GM10266 (cell line): Measurements from ENCODE around the gene TRPV4.

ENCODE experiments used
- DNase-seq: peaks from one replicate; pipeline ENCODE4 v3.0.0; 2012; ENCODE audit errors: extremely low spot score
- CTCF ChIP-seq: IDR thresholded peaks from 2 replicates; pipeline ENCODE4 v1.5.1; 2012; ENCODE audit warnings: mild to moderate bottlenecking, low read depth; ENCODE audit not compliant: control insufficient read depth, insufficient read depth; ENCODE audit errors: missing control alignments

The TRPV4 gene

GRCh38 chr12:109753054-109753401, 80.2 kb downstream of the TRPV4 start:
- TF ChIP-seq CTCF, result no peak

GRCh38 chr12:109752117-109753053, 80.8 kb downstream of the TRPV4 start:
- no peak for TF ChIP-seq CTCF
- DNase-seq, result no peak

More at GRCh38 chr12:109753054-109753401, 80.2 kb downstream of the TRPV4 start:
- DNase-seq, result no peak

DNA sequence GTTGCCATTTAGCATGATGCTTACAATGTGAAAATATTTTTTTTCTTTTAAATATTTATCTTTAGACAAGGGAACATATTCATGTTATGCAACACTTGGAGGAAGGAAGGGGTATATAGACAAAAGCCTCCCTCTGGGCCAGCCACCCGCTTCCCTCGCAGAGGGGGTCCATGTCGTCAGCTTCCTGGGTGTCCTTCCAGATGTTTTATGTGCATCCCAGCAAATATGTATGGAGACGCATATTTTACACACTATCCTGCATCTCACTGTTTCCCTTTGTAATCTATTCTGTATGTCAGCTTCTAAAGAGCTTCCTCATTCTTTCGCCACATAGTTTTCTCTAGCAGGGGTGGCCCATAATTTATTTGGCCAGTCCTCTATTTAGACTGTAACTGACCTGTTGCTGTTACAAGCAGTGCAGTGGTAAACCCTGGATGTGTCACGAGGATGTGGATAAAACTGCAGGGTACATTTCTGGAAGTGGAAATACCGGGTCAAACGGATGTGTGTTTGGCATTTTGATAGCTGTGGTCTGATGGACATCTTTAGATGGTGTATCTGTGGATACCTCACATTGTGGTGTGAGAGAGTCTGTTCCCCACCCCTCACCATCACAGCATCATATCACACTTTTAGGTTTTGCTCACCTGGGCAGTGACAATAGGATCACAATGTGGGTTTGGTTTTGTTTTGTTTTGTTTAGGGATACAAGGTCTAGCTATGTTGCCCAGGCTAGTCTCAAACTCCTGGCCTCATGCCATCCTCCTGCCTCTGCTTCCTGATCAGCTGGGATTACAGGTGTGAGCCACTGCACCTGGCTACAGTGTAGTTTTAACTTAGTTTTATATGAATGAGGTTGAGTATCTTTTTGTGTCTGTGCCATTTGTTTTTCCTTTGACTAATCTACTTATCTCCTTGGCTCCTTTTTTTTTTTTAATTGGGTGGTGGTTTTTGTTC, 87.9 kb downstream of the TRPV4 start:
- DNase-seq, result no peak
- no peak for TF ChIP-seq CTCF

DNA sequence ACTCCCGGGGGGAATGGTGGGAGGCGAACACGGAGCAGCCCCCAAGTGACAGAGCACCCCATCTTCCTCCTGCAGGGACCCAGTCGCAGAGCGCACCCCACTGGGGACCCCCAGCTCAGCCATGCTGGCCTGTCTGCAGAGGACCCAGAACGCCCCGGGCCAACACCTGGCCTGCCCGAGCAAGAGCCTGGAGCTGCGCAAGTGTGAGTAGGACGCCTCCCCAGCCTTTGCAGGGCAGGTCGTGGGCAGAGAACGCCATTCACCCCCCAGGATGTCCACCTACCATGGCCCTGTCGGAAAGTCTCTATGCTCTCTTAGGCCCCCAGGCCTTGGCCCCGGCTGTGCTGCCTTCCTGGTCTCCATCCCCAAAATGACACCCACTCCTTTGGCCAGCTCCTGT, 89.2 kb downstream of the TRPV4 start:
- no peak for TF ChIP-seq CTCF
- no peak for DNase-seq

GRCh38 chr12:109743076-109743910, 89.9 kb downstream of the TRPV4 start:
- no peak for DNase-seq
- no peak for TF ChIP-seq CTCF

DNA sequence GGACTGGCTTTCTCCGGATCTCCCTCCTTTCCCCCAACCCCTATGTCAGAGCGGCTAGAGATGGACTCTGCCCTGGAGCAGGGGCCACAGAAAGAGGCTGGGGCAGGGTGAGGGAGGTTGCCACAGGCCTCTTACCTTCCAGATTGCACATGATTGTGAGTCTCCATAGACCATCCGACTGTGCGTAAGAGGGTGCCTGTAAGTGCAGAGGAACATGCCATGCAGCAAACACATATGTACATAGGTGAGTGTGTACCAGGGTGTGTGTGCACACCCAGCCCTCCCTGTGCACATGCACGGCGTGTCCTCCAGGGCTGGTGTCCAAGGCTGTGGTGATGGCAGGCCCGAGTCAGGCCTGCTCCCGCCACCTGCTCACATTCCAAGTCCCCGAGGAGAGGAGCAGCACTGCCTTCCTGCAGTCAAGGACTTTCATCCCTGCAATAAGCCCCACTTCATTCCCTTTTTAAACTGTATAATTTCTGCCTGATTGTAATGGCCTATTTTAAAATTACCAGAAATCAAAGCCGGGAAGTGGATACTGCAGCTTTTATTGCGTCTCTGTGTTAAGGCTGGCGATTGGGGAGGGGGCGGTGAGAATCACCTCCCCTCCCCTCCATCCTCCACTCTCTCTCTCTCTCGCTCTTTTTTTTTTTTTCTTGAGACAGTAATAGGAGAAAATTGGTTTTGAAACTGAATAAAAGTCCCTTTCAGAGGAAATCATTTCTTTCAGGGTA, 91.1 kb downstream of the TRPV4 start:
- DNase-seq, result no peak
- no peak for TF ChIP-seq CTCF
